HG03439 (cell line): ENCODE measurements around the gene CHRNB4.

Experiments
- ATAC-seq: cut with Tn5 transposase; IDR thresholded peaks from one replicate; pipeline ENCODE4 v1.9.1; 2021; ENCODE audit warnings: mild to moderate bottlenecking, moderate library complexity; ENCODE audit not compliant: unreplicated experiment

Gene CHRNB4

DNA sequence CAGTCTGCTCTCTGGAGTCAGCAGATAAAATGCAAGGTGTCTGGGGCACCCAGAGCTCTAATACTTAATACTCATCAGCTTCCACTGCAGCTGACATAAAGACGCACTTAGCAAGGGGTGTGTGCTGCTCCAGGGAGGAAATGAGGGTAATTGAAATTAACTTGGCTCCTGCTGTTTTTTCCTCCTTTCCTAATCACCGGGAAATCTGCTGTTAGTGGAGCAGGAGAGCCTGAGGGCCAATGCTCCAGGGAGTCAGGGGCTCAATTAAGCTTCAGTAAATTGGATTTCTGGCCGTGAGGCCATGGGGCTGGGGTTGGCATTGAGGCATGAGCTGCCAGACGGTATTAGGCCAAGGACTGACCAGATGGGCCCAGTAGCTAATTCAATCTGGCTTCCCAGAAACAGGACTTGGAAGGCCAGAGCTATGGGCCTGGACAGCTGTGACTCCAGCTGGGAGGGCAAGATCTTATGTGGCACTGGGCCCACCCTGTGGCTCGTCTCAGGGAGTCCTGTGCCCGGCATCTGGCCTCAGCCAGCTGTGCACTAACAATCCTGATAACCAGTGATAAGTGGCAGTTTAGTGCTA is 30.7 kb upstream of the CHRNB4 start:
- ATAC-seq = no peak

DNA sequence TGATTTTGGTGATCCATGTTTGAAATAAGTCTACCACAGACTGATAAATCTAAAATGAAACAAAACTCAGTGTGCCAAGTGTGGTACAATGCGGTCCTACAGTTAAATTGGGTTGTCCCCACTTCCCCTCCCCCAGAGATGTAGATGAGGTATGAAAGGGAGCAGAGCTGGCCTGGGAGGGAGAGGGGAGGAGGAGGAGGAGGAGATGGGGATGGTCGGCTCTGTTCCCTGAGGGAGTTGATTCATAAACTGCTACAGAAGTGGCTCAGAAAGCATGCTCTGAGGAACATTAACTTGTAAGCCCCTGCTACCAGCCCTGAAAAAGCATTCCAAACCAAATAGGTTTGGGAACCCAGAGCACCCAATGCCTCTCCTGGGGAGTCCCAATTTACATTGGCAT is 28.0 kb upstream of the CHRNB4 start:
- ATAC-seq = no peak

DNA sequence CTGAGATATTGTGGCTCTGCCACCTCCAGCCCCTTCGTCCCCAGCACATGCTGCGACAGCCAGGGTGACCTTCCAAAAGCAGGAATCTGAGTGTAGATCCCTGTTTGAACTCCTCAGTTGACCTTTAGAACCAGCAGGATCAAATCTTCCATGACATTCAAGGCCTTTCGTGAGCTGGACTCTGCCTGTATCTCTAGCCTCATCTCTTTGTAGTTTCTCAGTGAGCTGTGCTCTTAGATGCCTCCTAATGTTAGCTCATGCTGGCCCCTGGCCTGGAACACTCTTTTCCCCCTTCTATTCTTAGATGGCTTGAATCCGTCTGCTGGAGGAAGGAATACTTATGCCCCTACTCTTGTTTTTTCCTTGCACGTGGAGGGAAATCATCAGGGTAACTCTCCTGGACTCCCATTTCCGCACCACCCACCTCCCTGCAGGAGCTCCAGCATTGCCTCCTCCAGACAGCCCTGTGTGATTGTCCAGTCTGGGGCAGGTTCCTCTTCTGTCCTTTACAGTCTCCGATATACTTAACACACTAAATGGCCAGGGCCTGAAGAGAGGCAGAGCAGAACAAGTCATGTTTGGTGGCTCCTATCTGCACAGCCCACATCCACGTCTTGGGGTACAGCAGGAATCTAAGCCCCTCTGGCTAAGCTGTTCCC is 26.7 kb upstream of the CHRNB4 start:
- no peak for ATAC-seq

DNA sequence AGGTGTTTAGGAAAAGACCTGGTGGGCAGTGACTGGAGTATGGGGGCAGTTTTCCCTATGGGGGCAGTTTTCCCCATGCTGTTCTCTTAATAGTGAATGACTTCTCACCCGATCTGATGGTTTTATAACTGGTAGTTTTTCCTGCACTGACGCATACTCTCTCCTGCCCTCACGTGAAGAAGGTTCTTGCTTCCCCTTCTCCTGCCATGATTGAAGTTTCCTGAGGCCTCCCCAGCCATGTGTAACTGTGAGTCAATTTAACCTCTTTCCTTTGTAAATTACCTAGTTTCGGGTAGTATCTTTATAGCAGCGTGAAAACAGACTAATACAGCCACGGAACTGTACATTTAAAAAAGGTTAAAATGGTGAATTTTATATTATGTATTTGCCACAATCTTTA is 25.0 kb upstream of the CHRNB4 start:
- no peak for ATAC-seq

DNA sequence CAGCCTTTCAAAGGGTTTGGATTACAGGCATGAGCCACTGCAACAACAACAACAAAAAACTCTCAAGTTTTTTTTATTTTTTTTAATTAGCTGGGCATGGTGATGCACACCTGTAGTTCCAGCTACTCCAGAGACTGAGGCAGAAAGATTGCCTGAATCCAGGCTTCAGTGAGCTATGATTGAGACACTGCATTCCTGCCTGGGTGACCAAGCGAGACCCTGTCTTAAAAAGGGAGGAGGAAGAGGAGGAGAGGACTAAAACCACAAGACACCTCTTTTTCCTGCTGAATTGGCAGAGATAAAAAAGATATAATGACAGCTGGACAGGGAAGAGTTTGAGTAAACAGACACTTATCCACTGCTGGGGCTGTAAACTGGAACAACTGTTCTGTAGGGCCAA is 22.7 kb upstream of the CHRNB4 start:
- no peak for ATAC-seq

DNA sequence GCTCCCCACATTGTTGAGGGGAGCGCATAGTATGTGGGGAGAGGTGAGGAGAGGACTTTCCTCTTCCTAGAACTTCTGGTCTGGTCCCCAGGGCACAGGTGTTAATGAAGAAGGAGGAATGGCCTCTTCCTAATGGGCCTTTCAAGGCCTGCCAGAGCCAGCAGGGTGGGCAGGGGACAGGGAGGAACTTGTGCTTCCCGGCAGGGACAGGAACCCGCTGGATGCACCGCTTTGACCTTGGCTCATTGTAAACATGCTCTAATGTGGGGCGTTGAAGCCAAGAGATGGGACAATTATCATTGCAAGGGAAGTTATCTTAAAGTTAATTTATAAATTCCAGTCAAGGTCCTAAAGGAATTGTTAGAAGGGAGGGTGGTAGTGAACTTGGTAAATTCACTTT is 21.0 kb upstream of the CHRNB4 start:
- no peak for ATAC-seq

DNA sequence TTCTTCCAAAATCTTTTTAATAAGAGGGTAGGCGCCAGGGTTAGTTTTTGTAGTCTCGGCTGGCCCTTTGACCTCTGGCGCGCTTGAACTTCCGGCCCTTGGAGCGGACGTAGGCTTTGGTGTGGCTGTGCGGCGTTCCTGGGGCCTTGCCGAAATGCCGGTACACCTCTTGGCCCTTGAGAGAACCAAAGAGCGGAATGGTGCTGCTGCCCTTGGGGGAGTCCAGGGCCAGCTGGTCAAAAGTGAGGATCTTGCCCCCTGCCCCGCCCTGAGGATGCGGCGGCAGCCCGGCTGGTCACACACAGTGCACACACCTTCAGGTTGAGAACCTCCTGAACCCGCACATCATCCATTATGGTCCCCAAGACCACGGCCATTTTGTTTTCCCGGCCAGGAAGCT is 20.0 kb upstream of the CHRNB4 start:
- no peak for ATAC-seq

DNA sequence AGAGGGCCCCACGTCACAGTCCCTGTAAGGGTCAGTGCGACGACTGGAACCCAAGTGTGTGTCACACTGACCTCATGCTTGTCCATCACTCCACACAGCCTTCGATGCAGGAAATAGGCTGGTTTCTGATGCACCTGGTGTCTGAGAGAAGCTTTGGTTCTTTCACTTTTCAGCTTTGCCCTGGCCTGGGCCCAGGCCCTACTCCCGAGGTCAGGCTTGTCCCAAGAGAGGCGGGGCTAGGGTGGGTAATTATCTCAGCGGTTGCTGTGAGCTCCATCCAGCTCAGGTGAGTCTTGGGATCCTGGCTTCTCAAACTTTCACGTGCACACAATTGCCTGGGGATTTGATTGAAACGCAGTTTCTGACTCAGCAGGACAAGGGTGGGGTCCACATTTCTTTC is 19.6 kb upstream of the CHRNB4 start:
- ATAC-seq = no peak

DNA sequence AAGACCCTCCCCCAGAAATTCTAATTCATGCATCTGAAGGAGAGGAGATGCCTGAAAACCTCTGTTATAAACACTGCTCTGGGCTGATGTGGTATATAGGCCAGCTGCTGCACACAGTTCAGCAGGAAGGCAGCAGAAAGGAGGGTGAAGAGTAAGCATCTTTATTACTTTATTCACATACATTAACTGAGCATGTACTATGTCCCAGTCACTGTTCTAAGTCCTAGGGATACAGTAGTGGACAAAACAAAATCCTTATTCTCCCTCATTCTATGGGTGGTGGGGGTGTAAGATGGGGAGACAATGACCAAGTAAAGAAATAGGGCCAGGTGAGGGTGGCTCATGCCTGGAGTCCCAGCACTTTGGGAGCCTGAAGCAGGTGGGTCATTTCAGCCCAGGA is 17.8 kb upstream of the CHRNB4 start:
- ATAC-seq = no peak

DNA sequence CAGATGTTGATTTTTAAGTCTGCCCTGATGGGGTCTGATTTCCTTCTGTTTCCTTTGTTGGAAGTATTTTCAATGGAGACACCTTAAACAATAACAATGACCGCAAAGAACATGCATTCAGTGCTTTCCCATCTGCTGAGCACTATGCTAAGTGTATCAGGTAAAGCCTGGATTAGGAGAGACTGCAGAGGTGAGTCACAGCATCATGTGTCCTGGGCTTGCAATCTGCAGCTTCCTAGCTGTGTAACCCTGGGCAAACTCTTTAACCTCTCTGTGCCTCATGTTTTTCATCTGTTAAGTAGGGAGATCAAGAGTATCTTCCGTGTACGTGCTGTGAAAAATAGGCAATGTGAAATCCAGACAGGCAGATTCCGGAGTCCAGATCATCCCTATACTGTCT is 13.3 kb upstream of the CHRNB4 start:
- ATAC-seq = no peak

DNA sequence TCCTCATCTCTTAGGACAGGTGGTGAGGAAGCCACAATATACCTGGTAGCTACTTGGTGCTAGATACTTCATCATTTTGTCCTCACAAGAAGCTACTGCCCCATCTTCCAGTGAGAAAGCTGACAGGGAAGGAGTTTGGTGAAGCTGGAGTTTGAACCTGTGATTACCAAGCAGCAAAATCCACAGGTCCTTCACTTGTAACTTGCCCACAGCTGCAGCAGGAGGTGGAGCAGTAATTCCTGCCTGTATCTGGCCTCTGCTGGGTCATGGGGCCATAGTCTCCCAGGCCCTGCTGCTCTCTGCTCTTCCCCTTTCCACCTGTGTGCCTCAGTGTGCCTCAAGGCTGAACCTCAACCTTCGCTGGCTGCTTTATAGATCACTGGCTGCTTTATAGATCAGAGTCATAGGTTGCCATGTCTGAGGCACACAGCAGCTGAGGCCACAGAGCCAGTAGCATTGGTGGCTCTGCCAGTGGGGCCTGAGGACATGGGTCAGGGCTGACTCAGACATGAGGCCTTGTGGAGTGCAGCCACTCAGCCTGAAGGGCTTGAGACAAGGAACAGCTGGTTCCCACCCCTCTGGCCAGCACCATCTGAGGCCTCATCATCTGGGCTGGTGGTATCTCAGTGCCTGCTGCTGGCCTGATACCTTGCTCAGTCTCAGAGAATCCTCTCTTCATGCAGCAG is 11.1 kb upstream of the CHRNB4 start:
- ATAC-seq = no peak

DNA sequence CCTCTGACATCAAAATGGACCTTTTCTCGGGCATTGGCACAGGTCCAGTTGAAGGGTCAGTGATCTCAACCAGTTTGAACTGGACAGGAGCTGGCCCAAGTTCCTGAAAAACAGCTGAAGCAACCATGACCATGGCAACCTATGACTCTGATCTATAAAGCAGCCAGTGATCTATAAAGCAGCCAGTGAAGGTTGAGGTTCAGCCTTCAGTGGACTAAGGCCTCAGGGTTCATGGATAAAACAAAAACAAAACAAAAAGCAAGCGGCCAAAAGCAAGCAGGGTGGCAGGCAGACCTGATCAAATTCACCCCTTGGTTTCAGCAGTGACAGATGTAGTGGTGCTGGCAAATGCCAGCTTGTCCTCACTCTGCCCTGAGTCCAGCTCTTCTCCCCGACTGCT is 10.0 kb upstream of the CHRNB4 start:
- no peak for ATAC-seq

DNA sequence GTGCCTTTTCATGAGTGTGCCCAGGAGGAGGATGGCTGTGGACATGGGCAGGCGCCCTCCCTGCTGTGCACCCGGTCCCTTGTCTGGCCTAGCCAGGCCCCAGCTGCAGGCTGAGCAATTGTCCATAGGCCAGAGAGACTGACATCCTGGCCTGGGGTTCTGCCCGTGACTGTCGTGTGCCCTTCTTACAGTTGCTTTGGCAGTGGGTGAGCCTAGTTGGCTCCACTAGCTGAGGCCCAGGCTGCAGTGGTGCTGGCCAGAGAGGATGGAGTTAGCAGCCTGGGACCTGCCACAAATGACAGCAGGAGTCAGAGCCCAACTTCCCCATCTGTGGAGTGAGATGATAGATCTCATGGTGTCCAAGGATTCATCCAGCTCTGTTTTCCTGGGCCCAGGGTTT is 9.0 kb upstream of the CHRNB4 start:
- ATAC-seq = no peak

DNA sequence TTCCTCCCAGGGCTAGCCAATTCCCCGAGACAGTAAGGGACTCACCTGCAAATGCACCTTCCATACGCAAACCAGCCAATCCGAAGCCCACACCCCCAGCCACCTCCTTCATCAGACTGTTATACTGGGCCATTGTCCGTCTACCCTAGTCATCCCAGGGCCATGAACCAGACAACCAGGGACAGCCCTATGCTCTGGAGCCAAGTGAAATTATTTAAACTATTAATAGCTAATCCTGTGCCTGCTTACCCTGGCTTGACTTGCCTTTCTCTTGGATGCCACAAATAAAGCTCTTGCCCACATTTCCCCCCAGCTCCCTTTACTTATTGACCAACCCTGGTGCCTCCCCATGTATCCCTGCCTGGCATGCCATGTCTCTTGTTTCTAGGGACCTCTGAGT is 4.0 kb upstream of the CHRNB4 start:
- ATAC-seq = no peak

DNA sequence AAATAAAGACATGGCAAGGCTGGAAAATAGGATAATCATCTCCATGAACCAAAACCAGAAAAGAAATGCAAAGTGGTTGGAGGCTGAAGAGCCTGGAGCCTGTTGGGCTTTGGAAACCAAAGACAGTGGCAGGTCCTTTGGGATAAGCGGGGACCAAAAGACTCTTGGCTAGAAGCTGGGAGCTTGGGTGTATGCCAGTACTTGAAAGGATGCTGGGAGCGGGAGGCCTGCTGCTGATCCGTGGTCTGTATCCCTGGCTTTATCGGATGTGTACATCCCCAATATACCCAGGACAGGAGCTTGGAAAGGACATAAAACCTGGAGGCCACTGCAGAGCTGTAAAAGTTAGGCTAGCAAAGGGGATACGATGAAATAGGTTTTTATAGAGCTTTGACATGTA is 1.3 kb upstream of the CHRNB4 start:
- ATAC-seq = no peak

DNA sequence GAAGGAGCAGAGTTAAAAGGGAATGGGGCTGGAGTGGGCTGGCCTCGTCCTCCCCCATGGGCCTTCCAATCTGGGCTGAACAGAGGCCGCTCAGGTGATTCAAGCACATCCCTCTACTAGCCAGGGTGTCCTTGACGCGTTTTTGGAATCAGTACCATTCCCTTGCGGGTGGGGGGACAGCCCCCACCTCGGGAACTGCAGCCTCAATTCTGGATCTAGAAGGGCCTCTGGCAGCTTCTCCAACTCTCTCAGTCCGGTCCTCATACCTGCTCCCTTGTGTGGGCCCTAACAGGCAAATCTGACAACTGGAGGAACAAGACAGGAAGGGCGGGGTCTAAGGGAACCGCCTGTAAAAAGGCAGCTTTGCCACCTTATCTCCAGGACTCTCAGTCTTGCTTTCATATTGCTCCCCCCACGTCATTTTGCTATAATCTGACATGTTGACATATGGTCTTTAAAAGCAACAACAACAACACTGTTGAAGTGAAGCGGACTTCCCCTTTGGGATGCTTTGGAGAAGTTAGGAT is 802 bp upstream of the CHRNB4 start:
- ATAC-seq = no peak

DNA sequence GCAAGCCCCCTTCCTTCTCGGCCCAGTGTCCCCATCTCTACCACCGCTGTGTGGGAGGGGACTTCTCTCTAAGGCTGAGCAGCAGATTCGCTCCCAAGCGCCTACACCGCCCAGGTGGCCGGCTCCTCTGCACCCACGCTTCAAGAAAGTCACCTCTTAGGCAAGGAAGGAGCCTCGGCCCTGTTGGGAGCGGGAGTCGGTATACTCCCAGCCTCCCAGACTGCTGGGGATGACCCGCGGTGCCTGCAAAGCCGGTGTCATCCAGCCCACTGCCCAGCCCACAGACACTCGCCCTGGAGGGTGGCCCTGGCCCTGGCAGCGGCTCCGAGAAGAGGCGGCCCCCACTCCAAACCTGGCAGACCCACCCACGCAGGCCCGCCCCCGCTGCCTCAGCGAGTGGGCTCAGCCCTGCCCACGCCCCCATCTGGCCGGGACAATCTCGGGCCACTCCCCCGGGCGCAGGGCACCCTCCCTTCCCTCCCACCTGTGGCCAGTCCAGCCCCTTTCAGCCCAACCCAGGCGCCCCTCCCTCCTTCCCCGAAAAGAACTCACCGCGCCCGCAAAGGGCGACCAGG is 396 bp downstream of the CHRNB4 start:
- ATAC-seq = no peak

DNA sequence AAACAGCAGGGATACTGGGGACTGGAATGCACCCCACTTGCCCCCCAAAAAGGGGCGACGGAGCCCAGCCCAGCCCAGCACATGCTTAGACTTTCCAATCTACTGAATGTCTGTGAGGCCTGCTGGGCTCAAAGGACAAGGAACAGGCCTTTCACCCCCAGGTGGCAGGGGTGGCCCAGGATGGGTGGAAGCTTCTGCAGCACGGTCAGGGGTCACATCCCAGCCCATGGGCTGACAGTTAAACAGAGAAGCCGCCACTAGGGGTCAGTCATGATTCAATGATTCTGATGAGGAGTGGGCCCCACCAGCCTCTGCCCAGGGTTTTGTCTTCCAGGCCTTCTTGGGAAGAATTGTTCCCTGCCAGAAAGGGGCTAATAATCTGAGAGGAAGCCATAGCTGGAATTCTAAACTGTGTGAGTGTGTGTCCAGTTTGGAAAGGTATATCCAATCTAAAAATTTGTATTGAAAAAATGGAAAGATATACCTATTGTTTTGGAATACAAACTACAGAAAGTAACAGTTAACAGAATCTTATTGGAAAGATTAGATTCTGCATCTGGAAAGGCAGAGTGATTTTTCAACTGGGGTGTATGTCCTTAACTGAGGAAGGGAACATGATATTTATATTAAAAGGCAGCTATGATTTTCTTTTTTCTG is 2.2 kb downstream of the CHRNB4 start:
- no peak for ATAC-seq

DNA sequence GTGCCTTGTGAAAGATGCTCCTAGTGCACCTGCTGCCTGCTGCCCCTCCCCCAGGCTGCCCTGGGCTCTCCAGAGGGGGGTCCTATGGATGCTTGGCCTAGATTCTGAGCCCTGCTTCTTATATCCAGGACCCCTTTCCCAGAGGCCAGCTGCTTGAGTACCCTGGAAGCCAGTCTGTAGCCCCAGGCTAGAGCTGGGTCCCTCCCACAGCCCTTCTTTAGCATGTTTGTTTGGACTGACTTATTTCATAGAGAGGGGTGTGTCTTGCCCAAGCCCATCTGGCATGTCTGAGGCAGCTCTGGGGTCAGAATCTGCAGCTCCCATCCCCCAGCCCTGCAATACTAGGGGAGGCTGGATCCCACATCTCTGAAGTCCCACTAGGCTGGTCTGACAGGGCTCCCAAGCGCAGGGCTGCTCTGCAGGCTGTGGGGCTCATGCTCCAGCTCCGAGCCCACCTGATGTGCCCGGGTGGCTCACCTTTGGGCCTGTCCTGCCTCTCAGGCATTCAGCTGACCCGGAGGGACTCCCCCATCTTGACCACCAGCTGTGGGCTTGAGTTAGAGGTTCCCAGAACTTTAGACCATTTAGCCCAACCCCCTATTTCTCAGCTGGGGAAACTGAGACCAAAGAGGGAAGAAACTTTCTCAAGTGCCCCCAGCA is 3.1 kb downstream of the CHRNB4 start:
- ATAC-seq = no peak

DNA sequence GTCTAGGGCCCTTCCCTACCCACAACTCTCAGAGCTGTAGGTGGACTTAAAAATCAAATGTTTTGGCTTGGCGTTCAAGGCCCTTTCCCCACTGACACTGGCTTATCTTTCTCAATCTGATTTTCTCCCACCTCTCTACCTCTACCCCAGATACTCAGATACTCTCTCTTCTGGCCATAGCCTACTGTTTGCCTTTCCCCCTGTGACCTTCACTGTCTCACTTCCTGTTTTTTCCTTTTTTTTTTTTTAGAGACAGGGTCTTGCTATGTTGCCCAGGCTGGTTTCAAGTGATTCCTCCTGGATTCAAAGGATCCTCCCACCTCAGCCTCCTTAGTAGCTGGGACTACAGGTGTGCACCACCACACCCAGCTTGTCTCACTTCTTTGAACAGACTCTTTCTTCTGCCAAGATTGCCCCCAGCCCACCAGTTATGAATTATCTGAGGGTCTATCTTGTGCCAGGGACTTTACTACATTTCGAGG is 4.6 kb downstream of the CHRNB4 start:
- ATAC-seq = no peak

DNA sequence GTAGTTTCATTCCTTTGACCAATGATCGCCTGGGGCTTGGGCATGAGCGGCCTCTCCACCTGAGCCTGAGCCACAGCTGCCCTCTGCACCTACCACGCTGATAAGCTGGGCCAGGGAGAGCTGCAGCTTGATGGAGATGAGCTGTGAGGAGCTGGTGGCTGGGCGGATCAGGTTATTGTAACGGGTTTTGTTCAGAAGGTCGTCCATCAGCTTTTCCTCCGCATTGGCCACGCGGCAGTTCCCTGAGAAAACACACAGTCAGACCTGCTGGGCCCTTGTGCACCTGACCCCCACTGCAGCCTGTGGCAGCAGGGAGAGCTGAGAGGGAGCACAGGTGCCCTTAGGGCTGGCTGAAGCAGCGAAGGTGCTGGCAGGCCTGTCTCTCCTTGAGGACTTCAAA is 5.7 kb downstream of the CHRNB4 start:
- no peak for ATAC-seq
